HepG2 (cell line): Measurements from ENCODE around the gene CBX2. TPM values are rescaled to one million over a fixed set of nuclear protein-coding genes. Genes with fewer than 3 reads are reported as not detected.

Source experiments
- AGO1 ChIP-seq: fragments of 200-400 bp; formaldehyde crosslinking; IDR thresholded peaks from 2 replicates; pipeline ENCODE4 v1.6.1; 2017; ENCODE audit warnings: mild to moderate bottlenecking, low read depth, low read length, moderate library complexity; ENCODE audit not compliant: poor library complexity, severe bottlenecking
- ATF4 ChIP-seq, 2 experiments: fragments of 450-650 bp in 1 of 2; sonication (generic) in 1 of 2; formaldehyde crosslinking; IDR thresholded peaks; 2 replicates each; pipeline versions ENCODE4 v1.5.0 to v1.8.0; 2020 to 2022; ENCODE audit warnings: mild to moderate bottlenecking in 1 of 2, missing genetic modification reagents in 1 of 2
- EEA1 ChIP-seq: sonication (generic); formaldehyde crosslinking; IDR thresholded peaks from 2 replicates; pipeline ENCODE4 v1.5.1; 2020; ENCODE audit warnings: mild to moderate bottlenecking, missing genetic modification reagents, borderline replicate concordance
- ELK4 ChIP-seq: sonication (generic); formaldehyde crosslinking; IDR thresholded peaks from 2 replicates; pipeline ENCODE4 v1.9.0; 2021; ENCODE audit warnings: missing genetic modification reagents, borderline replicate concordance
- FOXJ3 ChIP-seq: sonication (generic); formaldehyde crosslinking; IDR thresholded peaks from 2 replicates; pipeline ENCODE4 v1.4.0; 2020; ENCODE audit warnings: missing genetic modification reagents, mild to moderate bottlenecking, borderline replicate concordance
- FOXK2 ChIP-seq: fragments of 450-650 bp; IDR thresholded peaks from 2 replicates; pipeline ENCODE4 v1.6.1; 2016
- GZF1 ChIP-seq: sonication (generic); formaldehyde crosslinking; IDR thresholded peaks from 2 replicates; pipeline ENCODE4 v1.5.1; 2020; ENCODE audit warnings: mild to moderate bottlenecking, missing genetic modification reagents
- HDAC2 ChIP-seq: sonication (generic); formaldehyde crosslinking; IDR thresholded peaks from 2 replicates; pipeline ENCODE4 v1.4.0; 2020; ENCODE audit warnings: missing genetic modification reagents
- HIVEP1 ChIP-seq: sonication (generic); formaldehyde crosslinking; IDR thresholded peaks from 2 replicates; pipeline ENCODE4 v1.4.0; 2020; ENCODE audit warnings: mild to moderate bottlenecking, missing genetic modification reagents
- HNF4G ChIP-seq, 2 experiments: sonication (generic) in 1 of 2; formaldehyde crosslinking in 1 of 2; IDR thresholded peaks; 2 replicates each; pipeline versions ENCODE4 v1.4.0 to v1.6.1; 2011 to 2020; ENCODE audit warnings: borderline replicate concordance in 2 of 2, low read depth in 2 of 2, mild to moderate bottlenecking in 2 of 2, low read length in 1 of 2, missing genetic modification reagents in 1 of 2, moderate library complexity in 1 of 2
- MEIS2 ChIP-seq: sonication (generic); formaldehyde crosslinking; IDR thresholded peaks from 2 replicates; pipeline ENCODE4 v1.9.0; 2021; ENCODE audit warnings: mild to moderate bottlenecking, missing genetic modification reagents
- SCMH1 ChIP-seq: sonication (generic); formaldehyde crosslinking; IDR thresholded peaks from 2 replicates; pipeline ENCODE4 v1.9.0; 2021; ENCODE audit warnings: missing genetic modification reagents, mild to moderate bottlenecking, borderline replicate concordance
- SMC3 ChIP-seq: IDR thresholded peaks from 2 replicates; pipeline ENCODE4 v1.6.1; 2011; ENCODE audit warnings: low read length, improper control_type of control experiment
- TARDBP ChIP-seq: sonication (generic); formaldehyde crosslinking; IDR thresholded peaks from 2 replicates; pipeline ENCODE4 v1.8.0; 2022; ENCODE audit warnings: mild to moderate bottlenecking, missing genetic modification reagents
- TBL1XR1 ChIP-seq: fragments of 150-350 bp; IDR thresholded peaks from 2 replicates; pipeline ENCODE4 v1.6.1; 2014; ENCODE audit warnings: borderline replicate concordance, low read length; ENCODE audit not compliant: partially characterized antibody
- TEF ChIP-seq: sonication (generic); formaldehyde crosslinking; IDR thresholded peaks from 2 replicates; pipeline ENCODE4 v1.5.0; 2020; ENCODE audit warnings: missing genetic modification reagents
- THYN1 ChIP-seq: sonication (generic); formaldehyde crosslinking; IDR thresholded peaks from 2 replicates; pipeline ENCODE4 v1.8.1; 2023; ENCODE audit warnings: low read depth, mild to moderate bottlenecking, moderate library complexity, missing genetic modification reagents, borderline replicate concordance
- ZNF124 ChIP-seq: sonication (generic); formaldehyde crosslinking; IDR thresholded peaks from 2 replicates; pipeline ENCODE4 v1.4.0; 2020; ENCODE audit warnings: missing genetic modification reagents
- ZNF224 ChIP-seq: sonication (generic); formaldehyde crosslinking; IDR thresholded peaks from 2 replicates; pipeline ENCODE4 v1.5.0; 2020; ENCODE audit warnings: mild to moderate bottlenecking, missing genetic modification reagents
- ZNF484 ChIP-seq: sonication (generic); formaldehyde crosslinking; IDR thresholded peaks from 2 replicates; pipeline ENCODE4 v1.5.1; 2020; ENCODE audit warnings: mild to moderate bottlenecking, low read depth, missing genetic modification reagents, borderline replicate concordance
- ZNF512B ChIP-seq: sonication (generic); formaldehyde crosslinking; IDR thresholded peaks from 2 replicates; pipeline ENCODE4 v1.5.1; 2020; ENCODE audit warnings: missing genetic modification reagents, mild to moderate bottlenecking, borderline replicate concordance
- polyA plus RNA-seq, 8 experiments: library from polyadenylated mRNA; depleted of rRNA in 3 of 8; stranded (reverse) in 7 of 8; unstranded in 1 of 8; fragments of >200 nt; fragmentation: Illumina TruSeq in 4 of 8; extraction: Trizol in 4 of 8; gene quantifications; 2 replicates each; pipeline versions ENCODE4 v1.2.1 to v1.2.3, GENCODE V29; 2011 to 2016; ENCODE audit warnings: low read depth in 4 of 8, missing spikeins in 1 of 8, mixed read lengths in 1 of 8; ENCODE audit not compliant: insufficient read depth in 1 of 8
- total RNA-seq, 5 experiments: library from RNA; depleted of rRNA; stranded (reverse); fragments of >200 nt; fragmentation: Illumina TruSeq; extraction: Trizol; gene quantifications; 2 replicates each; pipeline ENCODE4 v1.2.3, GENCODE V29; 2016; ENCODE audit warnings: low read depth in 1 of 5

The CBX2 gene
- total and polyA plus RNA-seq, 2 of the 13 experiments (the other 11 are each of a cell fraction or from before 2014, with no cell fraction given): 14.5 to 31.1 TPM

DNA sequence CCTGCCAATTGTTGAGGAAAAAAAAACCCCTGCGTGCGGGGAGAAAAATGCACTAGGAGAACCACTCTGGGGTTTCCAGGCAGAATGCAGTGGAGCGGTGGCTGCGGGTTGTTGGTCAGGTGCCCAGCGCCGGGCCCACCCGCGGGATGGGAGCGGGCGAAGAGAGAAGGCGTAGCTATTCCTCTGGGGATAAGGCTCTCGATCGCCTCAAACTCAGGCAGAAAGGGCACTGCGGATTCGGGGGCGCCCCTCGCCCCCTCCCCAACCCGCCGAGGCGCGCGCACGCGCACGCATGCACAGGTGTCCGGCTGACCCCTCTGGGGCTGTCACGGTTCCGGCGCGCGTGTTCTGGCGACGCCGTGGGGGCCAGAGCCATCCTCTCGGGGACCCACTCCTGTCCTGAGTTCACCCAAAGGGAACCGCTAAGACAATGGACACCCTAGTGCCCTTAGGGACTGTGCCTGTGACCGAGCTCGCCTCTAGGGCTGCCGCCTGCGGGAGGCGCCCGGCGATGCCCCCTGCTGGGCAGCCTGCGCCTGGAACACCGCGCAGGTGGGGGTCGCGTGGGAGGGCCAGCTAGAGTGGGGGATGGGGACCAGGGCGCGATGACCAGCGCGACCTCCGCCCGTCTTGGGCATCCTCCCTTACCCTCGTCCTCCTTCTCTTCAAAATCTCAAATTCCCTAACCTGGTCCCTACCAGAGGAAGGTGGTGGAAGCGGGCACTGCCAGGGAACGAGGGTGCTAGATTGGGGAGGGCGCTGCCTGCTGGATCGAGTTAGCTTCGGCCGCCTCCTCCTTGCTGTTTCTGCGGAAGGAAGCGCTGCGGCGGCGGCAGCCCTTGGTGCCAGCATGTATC lies 33.3 kb downstream of the CBX2 start (continued):
- no peak for TF ChIP-seq TEF (CRISPR knock-in tag)
- peak; percentile 39; the same call in 1 of the 2 replicates for TF ChIP-seq TARDBP (CRISPR knock-in tag)
- TF ChIP-seq THYN1 (CRISPR knock-in tag): no peak
- no peak for TF ChIP-seq HIVEP1 (CRISPR knock-in tag)
- TF ChIP-seq HNF4G (IDR thresholded peaks at IDR 0.05; ENCODE audit: borderline replicate concordance, low read depth, low read length): 0 out of 2 replicates have a peak, but pooled peaks have one; percentile 23
- 0 out of 2 replicates have a peak, but pooled peaks have one; percentile 2 for TF ChIP-seq HNF4G (CRISPR knock-in tag; IDR thresholded peaks at IDR 0.05; ENCODE audit: borderline replicate concordance, low read depth)
- no peak for TF ChIP-seq FOXJ3 (CRISPR knock-in tag)
- TF ChIP-seq MEIS2: peak; percentile 45; the same call in 1 of the 2 replicates
- TF ChIP-seq ZNF484: no peak
- peak; percentile 26; the same call in 1 of the 2 replicates for TF ChIP-seq SMC3
- no peak; the same call in 1 of the 2 replicates for TF ChIP-seq GZF1 (CRISPR knock-in tag)
- TF ChIP-seq ELK4 (CRISPR knock-in tag): no peak
- no peak for TF ChIP-seq ATF4 (CRISPR knock-in tag; IDR thresholded peaks at IDR 0.05)
- TF ChIP-seq EEA1 (CRISPR knock-in tag): 0 out of 2 replicates have a peak, but pooled peaks have one; percentile 69
- 0 out of 2 replicates have a peak, but pooled peaks have one; percentile 47 for TF ChIP-seq SCMH1 (CRISPR knock-in tag)
- TF ChIP-seq FOXK2: no peak
- TF ChIP-seq TBL1XR1: no peak
- TF ChIP-seq HDAC2 (CRISPR knock-in tag): peak; percentile 88
- TF ChIP-seq ZNF124 (CRISPR knock-in tag): peak; percentile 62; the same call in 1 of the 2 replicates
- peak; percentile 39 for TF ChIP-seq AGO1
- TF ChIP-seq ZNF512B (CRISPR knock-in tag): no peak
- TF ChIP-seq ZNF224 (CRISPR knock-in tag): no peak
